GM12872 (cell line): ENCODE data around the gene CSF3.

ENCODE experiments used
- TF ChIP-seq, protein P1 (sequence below): IDR thresholded peaks from 3 replicates; pipeline ENCODE4 v1.5.1; 2011; ENCODE audit warnings: low read depth, mild to moderate bottlenecking, low read length, moderate library complexity; ENCODE audit not compliant: insufficient read depth

The CSF3 gene

GRCh38 chr17:40062329-40063186, 47.3 kb downstream of the CSF3 start, which contains the start of gene THRA:
Gene THRA (plus strand): TSS chr17:40062965. CDS start chr17:40074489, 11,524 bp downstream.
- TF ChIP-seq, protein P1, sequence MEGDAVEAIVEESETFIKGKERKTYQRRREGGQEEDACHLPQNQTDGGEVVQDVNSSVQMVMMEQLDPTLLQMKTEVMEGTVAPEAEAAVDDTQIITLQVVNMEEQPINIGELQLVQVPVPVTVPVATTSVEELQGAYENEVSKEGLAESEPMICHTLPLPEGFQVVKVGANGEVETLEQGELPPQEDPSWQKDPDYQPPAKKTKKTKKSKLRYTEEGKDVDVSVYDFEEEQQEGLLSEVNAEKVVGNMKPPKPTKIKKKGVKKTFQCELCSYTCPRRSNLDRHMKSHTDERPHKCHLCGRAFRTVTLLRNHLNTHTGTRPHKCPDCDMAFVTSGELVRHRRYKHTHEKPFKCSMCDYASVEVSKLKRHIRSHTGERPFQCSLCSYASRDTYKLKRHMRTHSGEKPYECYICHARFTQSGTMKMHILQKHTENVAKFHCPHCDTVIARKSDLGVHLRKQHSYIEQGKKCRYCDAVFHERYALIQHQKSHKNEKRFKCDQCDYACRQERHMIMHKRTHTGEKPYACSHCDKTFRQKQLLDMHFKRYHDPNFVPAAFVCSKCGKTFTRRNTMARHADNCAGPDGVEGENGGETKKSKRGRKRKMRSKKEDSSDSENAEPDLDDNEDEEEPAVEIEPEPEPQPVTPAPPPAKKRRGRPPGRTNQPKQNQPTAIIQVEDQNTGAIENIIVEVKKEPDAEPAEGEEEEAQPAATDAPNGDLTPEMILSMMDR = peak; percentile 1; the same call in 1 of the 3 replicates

DNA sequence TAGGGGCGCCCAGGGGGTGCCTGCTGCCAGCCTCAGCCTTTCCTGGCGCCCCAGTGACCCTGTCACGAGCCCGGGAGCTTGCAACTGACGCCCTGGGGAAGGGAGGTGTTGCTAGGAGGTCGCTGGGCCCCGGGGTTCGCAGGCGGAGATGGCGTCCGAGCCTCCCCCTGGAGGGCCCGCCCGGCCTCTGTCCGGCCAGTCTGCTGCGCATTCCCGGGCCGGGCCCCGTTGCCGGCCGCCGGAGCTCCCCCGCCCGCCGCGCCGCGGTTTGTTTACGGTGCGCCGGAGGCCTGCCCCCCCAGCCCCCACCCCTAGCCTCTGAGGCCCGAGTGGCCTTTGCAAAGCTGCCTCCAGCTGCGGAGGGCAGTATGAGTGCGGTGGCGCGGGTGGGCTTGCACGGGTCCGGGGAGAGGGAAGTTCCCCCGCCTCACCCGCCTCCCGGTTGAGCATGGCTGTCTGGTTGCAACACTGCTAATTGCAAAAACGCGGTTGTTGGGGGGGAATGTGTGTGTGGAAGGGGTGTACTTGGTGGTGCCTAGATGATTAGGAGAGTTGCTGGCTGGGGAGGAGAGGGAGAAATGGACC, 48.0 kb downstream of the CSF3 start:
- TF ChIP-seq, protein P1 = no peak

DNA sequence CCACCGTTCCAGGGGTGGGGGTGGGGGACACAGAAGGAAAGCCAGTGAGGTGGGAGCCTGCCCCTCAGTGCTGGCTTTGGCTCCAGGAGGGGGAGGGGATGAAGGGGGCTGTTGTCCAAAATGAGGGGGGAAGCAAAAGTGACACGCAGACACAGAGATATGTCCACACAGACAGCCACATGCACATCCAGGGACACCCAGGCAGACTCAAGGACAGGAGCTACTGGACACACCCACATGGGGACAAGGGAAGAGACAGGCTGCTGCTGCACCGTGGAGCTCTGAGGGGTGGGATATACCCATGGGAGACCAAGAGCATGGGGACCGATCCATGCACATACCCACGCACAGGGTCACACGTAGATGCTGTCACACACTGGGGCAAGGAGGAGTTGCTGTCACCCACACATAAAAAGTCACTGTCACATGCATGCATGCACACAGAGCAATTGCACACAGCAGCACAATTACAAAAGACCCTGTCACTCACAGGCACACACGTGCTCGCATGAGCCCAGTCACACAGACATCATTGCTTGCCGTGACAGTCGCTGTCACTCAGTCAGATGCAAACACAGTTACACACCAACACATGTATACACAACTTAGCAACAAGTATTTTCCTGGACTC, 48.8 kb downstream of the CSF3 start:
- TF ChIP-seq, protein P1 = no peak

DNA sequence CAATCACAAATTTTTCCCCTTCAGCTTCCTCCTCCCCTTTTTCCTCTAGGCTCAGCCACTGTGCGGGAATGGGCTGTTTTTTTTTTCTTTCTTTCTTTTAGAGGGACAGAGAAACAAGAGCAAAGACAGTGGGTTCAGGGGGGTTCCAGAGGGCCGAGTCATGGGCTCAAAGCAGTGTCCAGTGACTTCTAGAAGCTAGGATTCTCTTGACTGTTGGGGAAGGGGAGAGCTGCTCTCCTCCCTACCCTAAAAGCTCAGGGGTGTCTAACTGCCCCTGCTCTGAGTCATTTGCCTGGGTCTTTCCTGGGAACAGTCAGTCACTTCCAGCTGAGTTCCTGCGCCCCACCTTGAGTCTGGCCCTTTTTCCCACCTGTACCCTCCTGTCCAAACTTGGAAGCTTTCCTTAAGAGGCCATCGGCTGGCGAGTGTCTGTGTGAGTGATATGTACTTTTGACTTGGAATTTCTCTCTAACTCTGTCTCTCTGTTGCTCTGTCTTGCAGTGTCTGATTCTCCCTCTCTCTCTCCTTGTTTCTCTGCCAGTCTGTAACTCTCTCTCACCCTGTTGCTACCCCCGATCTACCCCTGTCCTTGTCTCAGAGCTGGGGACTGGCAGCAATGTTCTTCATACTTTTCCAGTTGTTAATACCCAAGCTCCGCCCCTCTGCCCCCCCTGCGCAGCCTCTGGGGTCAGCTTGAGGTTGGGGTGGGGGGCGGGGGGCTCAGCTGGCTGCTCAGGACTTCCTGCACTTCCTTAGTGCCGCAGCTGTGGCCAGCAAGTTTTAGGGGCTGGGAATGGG, 49.9 kb downstream of the CSF3 start:
- TF ChIP-seq, protein P1 = no peak

GRCh38 chr17:40065769-40066510, 50.7 kb downstream of the CSF3 start:
- TF ChIP-seq, protein P1 = no peak
